GM12878 (cell line): ENCODE measurements around the gene CNRIP1. TPM values are rescaled to one million over a fixed set of nuclear protein-coding genes. Genes with fewer than 3 reads are reported as not detected.

Experiments
- ATAC-seq: fragments of 200-7000 bp; cut with Tn5 transposase; 3 replicates; pipeline ENCODE4 v1.9.1; 2020; ENCODE audit warnings: mild to moderate bottlenecking, moderate library complexity
- BruUV-seq: library from RNA; stranded (reverse); fragments of 400-500 nt; replicated peaks from 2 replicates; lab custom pipeline; 2021; lab: Mats Ljungman, UMichigan
- CTCF ChIA-PET: fragments of 300-600 bp; sonication (Branson Sonifier 250); formaldehyde crosslinking; extraction: SDS; loops from one replicate; lab custom pipeline; 2021; ENCODE audit warnings: inconsistent platforms; lab: Yijun Ruan, JAX
- POLR2A ChIA-PET: fragments of 350-600 bp; formaldehyde crosslinking; extraction: SDS; loops from one replicate; lab custom pipeline; 2021; ENCODE audit warnings: inconsistent platforms; lab: Charles Lee
- RAD21 ChIA-PET: fragments of 300-600 bp; sonication (Branson Sonifier 250); formaldehyde crosslinking; loops from one replicate; lab custom pipeline; 2023; ENCODE audit warnings: antibody characterized with exemption; ENCODE audit not compliant: unreplicated experiment; lab: Charles Lee
- SMC1A ChIA-PET: fragments of 300-600 bp; sonication (Branson Sonifier 250); formaldehyde crosslinking; loops from one replicate; lab custom pipeline; 2023; ENCODE audit not compliant: unreplicated experiment, uncharacterized antibody; lab: Charles Lee
- DNase-seq: peaks from one replicate; pipeline ENCODE4 v3.0.0-alpha.2; 2011; ENCODE audit warnings: low read depth, low spot score
- FAIRE-seq: peaks from 3 replicates; lab custom pipeline; 2011; peaks lifted over from hg19 to GRCh38; lab: Jason Lieb, UNC
- H2AFZ ChIP-seq: 2 replicates; pipeline ENCODE4 v1.6.0; 2011; ENCODE audit warnings: low read depth, low read length, control low read depth; ENCODE audit not compliant: control insufficient read depth
- H3K27ac ChIP-seq: 2 replicates; pipeline ENCODE4 v1.5.1; 2011; ENCODE audit warnings: control low read depth; ENCODE audit not compliant: control insufficient read depth, insufficient read depth
- H3K27me3 ChIP-seq, 2 experiments: replicated peaks in 1 of 2; 2 replicates each; pipeline versions ENCODE4 v1.6.0 to v1.6.1; 2011; ENCODE audit warnings: low read length in 1 of 2; ENCODE audit not compliant: control insufficient read depth in 2 of 2, insufficient read depth in 2 of 2
- H3K36me3 ChIP-seq, 2 experiments: 2 replicates each; pipeline ENCODE4 v1.5.1; 2011; ENCODE audit warnings: low read length in 1 of 2; ENCODE audit not compliant: control insufficient read depth in 2 of 2, insufficient read depth in 2 of 2
- H3K4me1 ChIP-seq: 2 replicates; pipeline ENCODE4 v1.6.1; 2011; ENCODE audit warnings: mild to moderate bottlenecking, low read length, moderate library complexity, mixed read lengths; ENCODE audit not compliant: control insufficient read depth, insufficient read depth
- H3K4me2 ChIP-seq: 2 replicates; pipeline ENCODE4 v1.6.0; 2011; ENCODE audit warnings: control low read depth; ENCODE audit not compliant: control insufficient read depth, insufficient read depth
- H3K4me3 ChIP-seq: fragments of 200-600 bp; sonication (generic); 2 replicates; pipeline ENCODE4 v1.5.1; 2016
- H3K79me2 ChIP-seq: 2 replicates; pipeline ENCODE4 v1.6.0; 2011; ENCODE audit warnings: low read length; ENCODE audit not compliant: control insufficient read depth, insufficient read depth
- H3K9ac ChIP-seq: 2 replicates; pipeline ENCODE4 v1.8.0; 2011; ENCODE audit warnings: low read length, control low read depth, mixed read lengths; ENCODE audit not compliant: control insufficient read depth, insufficient read depth
- H3K9me3 ChIP-seq: replicated peaks from 3 replicates; pipeline ENCODE4 v1.5.1; 2011; ENCODE audit warnings: mild to moderate bottlenecking, low read length; ENCODE audit not compliant: control insufficient read depth, insufficient read depth
- H4K20me1 ChIP-seq: 2 replicates; pipeline ENCODE4 v1.6.0; 2011; ENCODE audit not compliant: control insufficient read depth, insufficient read depth
- ASH2L ChIP-seq: fragments of 300-600, 200-600 bp; sonication (generic); IDR thresholded peaks from 2 replicates; pipeline ENCODE4 v1.6.1; 2017; ENCODE audit warnings: low read depth, mild to moderate bottlenecking, borderline replicate concordance
- BACH1 ChIP-seq: fragments of 450-650 bp; IDR thresholded peaks from 2 replicates; pipeline ENCODE4 v1.6.1; 2017; ENCODE audit warnings: mild to moderate bottlenecking, borderline replicate concordance
- CBX5 ChIP-seq: sonication (generic); IDR thresholded peaks from 2 replicates; pipeline ENCODE4 v1.6.1; 2016; ENCODE audit warnings: low read depth, moderate library complexity, mild to moderate bottlenecking, inconsistent platforms
- E2F4 ChIP-seq: IDR thresholded peaks from 2 replicates; pipeline ENCODE4 v1.6.1; 2012; ENCODE audit warnings: low read depth, low read length, improper control_type of control experiment
- EP300 ChIP-seq, 2 experiments: fragments of 150-350 bp in 1 of 2; IDR thresholded peaks; 2 replicates each; pipeline ENCODE4 v1.6.1; 2011 to 2012; ENCODE audit warnings: low read depth in 2 of 2, low read length in 2 of 2, borderline replicate concordance in 1 of 2, improper control_type of control experiment in 1 of 2, inconsistent platforms in 1 of 2; ENCODE audit not compliant: control insufficient read depth in 1 of 2
- FOS ChIP-seq: IDR thresholded peaks from 3 replicates; pipeline ENCODE4 v1.6.1; 2011; ENCODE audit warnings: borderline replicate concordance; ENCODE audit not compliant: insufficient read length; ENCODE audit errors: extremely low read depth
- IRF4 ChIP-seq: IDR thresholded peaks from 2 replicates; pipeline ENCODE4 v1.6.1; 2011; ENCODE audit warnings: low read depth, low read length
- POLR2A ChIP-seq: IDR thresholded peaks from 2 replicates; pipeline ENCODE4 v1.6.1; 2011; ENCODE audit warnings: low read depth, mild to moderate bottlenecking, low read length
- RAD21 ChIP-seq: IDR thresholded peaks from 2 replicates; pipeline ENCODE4 v1.6.1; 2011; ENCODE audit warnings: mild to moderate bottlenecking, low read depth, low read length, moderate library complexity; ENCODE audit not compliant: insufficient read depth
- RFX5 ChIP-seq: IDR thresholded peaks from 2 replicates; pipeline ENCODE4 v1.6.1; 2011; ENCODE audit warnings: low read depth, low read length, improper control_type of control experiment
- SMAD5 ChIP-seq: IDR thresholded peaks from 2 replicates; pipeline ENCODE4 v1.6.1; 2016; ENCODE audit warnings: antibody characterized with exemption, low read depth
- SMARCA5 ChIP-seq: fragments of 450-650 bp; IDR thresholded peaks from 2 replicates; pipeline ENCODE4 v1.6.1; 2017; ENCODE audit warnings: mild to moderate bottlenecking
- WRNIP1 ChIP-seq: IDR thresholded peaks from 2 replicates; pipeline ENCODE4 v1.6.1; 2011; ENCODE audit warnings: low read depth, low read length, improper control_type of control experiment, borderline replicate concordance
- YY1 ChIP-seq: IDR thresholded peaks from 2 replicates; pipeline ENCODE4 v1.6.1; 2011; ENCODE audit warnings: low read depth, mild to moderate bottlenecking, low read length
- ZNF622 ChIP-seq: fragments of 450-650 bp; IDR thresholded peaks from 2 replicates; pipeline ENCODE4 v1.6.1; 2017; ENCODE audit warnings: mild to moderate bottlenecking, inconsistent platforms
- WGBS: methylation state at CpG from one replicate; pipeline ENCODE4 v1.1.6; 2016; ENCODE audit warnings: low lambda C conversion rate; ENCODE audit not compliant: insufficient replicate concordance, insufficient coverage; ENCODE audit errors: missing lambda C conversion rate; 5-methylcytosine and 5-hydroxymethylcytosine counted together
- in situ Hi-C: fragments of 300-500 bp; cut with MboI; formaldehyde crosslinking; loops from 9 replicates; pipeline ENCODE4 v1.14.3; 2018; ENCODE audit warnings: mixed read lengths
- intact Hi-C: fragments of 100-400 bp; cut with micrococcal nuclease; formaldehyde crosslinking; loops from one replicate; pipeline ENCODE4 v1.14.2; 2022; ENCODE audit not compliant: unreplicated experiment
- polyA plus RNA-seq, 11 experiments: library from polyadenylated mRNA; depleted of rRNA in 4 of 11; unstranded in 6 of 11; stranded (reverse) in 5 of 11; fragments of >200 nt; fragmentation: Nextera tagmentation in 4 of 11; fragmentation: Illumina TruSeq in 1 of 11; extraction: Ambion mirVana in 4 of 11; extraction: Trizol in 1 of 11; gene quantifications; 1 replicate in 1 of 11; 2 replicates in 10 of 11; pipeline versions ENCODE4 v1.2.1 to v1.2.3, GENCODE V29; 2011 to 2016; ENCODE audit warnings: inconsistent platforms in 2 of 11, missing spikeins in 2 of 11, low read depth in 1 of 11
- total RNA-seq, 4 experiments: library from RNA; depleted of rRNA in 3 of 4; stranded (reverse); fragments of >200 nt in 3 of 4; fragmentation: Illumina TruSeq in 1 of 4; extraction: Trizol in 1 of 4; gene quantifications; 2 replicates each; pipeline versions ENCODE4 v1.2.1 to v1.2.3, GENCODE V29; 2013 to 2021
- TF ChIP-seq, protein P1 (sequence below): fragments of 150-350 bp; IDR thresholded peaks from 2 replicates; pipeline ENCODE4 v1.6.1; 2016; ENCODE audit warnings: low read depth, low read length
- TF ChIP-seq, protein P2 (sequence below): fragments of 450-650 bp; formaldehyde crosslinking; IDR thresholded peaks from 2 replicates; pipeline ENCODE4 v1.4.0; 2022; ENCODE audit warnings: mild to moderate bottlenecking, moderate library complexity

The CNRIP1 gene
- total and polyA plus RNA-seq, 10 of the 15 experiments (the other 5 are each of a cell fraction or from before 2014, with no cell fraction given) = not detected

DNA sequence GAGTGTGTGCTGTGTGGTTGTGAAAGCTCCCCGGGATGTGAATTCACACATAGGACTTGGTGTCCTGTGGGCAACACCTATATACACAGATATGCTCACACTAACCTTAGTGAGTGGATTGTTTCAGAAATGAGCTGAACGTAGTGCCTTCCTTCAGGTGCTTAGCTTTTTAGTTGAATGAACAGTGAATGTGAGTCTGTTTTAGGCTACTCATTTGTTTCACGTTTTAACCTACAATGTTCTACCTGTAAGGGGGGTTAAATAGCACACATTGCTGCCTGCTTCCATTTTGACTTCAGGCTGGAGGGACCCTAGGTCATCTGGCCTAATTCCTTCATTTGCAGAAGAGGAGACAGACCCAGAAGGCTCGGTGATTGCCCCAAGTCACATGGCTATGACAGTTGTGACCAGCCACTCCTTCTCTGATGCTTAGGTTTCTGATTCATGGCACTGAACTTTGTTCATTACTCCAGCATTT is 46.4 kb upstream of the CNRIP1 start:
- ChIA-PET SMC1A (interaction anchor here (1.0 to 10.7 kb wide), 16 partner anchors 7 to 75 kb away, joined by 3 to 166 read pairs (median 7); no protein-coding TSS in a partner anchor), POLR2A (interaction anchor here (0.5 to 5.8 kb wide), 12 partner anchors 11 to 111 kb away, joined by 3 to 53 read pairs (median 6); no protein-coding TSS in a partner anchor), CTCF (interaction anchor here (0.8 to 5.2 kb wide), 17 partner anchors 8 to 116 kb away, joined by 3 to 39 read pairs (median 5); no protein-coding TSS in a partner anchor), RAD21 (interaction anchor here (0.9 to 7.5 kb wide), 13 partner anchors 8 to 114 kb away, joined by 3 to 83 read pairs (median 7); partner anchors contain the start of gene PPP3R1)
- no TSS peak for BruUV-seq
- Histone ChIP-seq H3K36me3 (no peaks in the 10 kb centered on the region; a peak in 1 of 4 replicates), H3K4me1 (peaks cover 24% of the 10 kb centered on the region), H2AFZ (peak overlapping the region; percentile 45), H4K20me1 (no peaks in the 10 kb centered on the region), H3K79me2 (peaks cover 87% of the 10 kb centered on the region), H3K4me3 (peak overlapping the region; percentile 84), H3K27ac (peak overlapping the region; percentile 94), H3K27me3 (no peaks in the 10 kb centered on the region), H3K9me3 (no peaks in the 10 kb centered on the region; the same call in 2 of the 3 replicates), H3K9ac (peak overlapping the region; percentile 96), H3K4me2 (peak overlapping the region; percentile 94)
- ATAC-seq = peak; percentile 62
- WGBS = 0% methylated on average over 4 of the region's 4 CpGs
- in situ Hi-C loops (no loop called here), intact Hi-C loops (loop anchor here (1.0 to 5.0 kb wide), 2 partner anchors 75 to 114 kb away; partner anchors contain the start of gene PPP3R1)
- FAIRE-seq = no peak
- no peak for DNase-seq
- TF ChIP-seq ASH2L (no peak), FOS (no peak), SMAD5 (peak; percentile 86; the same call in 1 of the 2 replicates), RFX5 (no peak), ZNF622 (no peak), E2F4 (no peak), EP300 (IDR thresholded peaks at IDR 0.05; ENCODE audit: borderline replicate concordance in 1 of 2, control insufficient read depth in 1 of 2, low read depth in 2 of 2, low read length in 2 of 2) (no peak), POLR2A (peak; percentile 75), SMARCA5 (no peak), BACH1 (peak; percentile 35; the same call in 1 of the 2 replicates), CBX5 (no peak), IRF4 (no peak), WRNIP1 (0 out of 2 replicates have a peak, but pooled peaks have one; percentile 39), YY1 (peak; percentile 78), RAD21 (no peak)
- TF ChIP-seq, protein P1, sequence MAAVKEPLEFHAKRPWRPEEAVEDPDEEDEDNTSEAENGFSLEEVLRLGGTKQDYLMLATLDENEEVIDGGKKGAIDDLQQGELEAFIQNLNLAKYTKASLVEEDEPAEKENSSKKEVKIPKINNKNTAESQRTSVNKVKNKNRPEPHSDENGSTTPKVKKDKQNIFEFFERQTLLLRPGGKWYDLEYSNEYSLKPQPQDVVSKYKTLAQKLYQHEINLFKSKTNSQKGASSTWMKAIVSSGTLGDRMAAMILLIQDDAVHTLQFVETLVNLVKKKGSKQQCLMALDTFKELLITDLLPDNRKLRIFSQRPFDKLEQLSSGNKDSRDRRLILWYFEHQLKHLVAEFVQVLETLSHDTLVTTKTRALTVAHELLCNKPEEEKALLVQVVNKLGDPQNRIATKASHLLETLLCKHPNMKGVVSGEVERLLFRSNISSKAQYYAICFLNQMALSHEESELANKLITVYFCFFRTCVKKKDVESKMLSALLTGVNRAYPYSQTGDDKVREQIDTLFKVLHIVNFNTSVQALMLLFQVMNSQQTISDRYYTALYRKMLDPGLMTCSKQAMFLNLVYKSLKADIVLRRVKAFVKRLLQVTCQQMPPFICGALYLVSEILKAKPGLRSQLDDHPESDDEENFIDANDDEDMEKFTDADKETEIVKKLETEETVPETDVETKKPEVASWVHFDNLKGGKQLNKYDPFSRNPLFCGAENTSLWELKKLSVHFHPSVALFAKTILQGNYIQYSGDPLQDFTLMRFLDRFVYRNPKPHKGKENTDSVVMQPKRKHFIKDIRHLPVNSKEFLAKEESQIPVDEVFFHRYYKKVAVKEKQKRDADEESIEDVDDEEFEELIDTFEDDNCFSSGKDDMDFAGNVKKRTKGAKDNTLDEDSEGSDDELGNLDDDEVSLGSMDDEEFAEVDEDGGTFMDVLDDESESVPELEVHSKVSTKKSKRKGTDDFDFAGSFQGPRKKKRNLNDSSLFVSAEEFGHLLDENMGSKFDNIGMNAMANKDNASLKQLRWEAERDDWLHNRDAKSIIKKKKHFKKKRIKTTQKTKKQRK = no peak
- TF ChIP-seq, protein P2, sequence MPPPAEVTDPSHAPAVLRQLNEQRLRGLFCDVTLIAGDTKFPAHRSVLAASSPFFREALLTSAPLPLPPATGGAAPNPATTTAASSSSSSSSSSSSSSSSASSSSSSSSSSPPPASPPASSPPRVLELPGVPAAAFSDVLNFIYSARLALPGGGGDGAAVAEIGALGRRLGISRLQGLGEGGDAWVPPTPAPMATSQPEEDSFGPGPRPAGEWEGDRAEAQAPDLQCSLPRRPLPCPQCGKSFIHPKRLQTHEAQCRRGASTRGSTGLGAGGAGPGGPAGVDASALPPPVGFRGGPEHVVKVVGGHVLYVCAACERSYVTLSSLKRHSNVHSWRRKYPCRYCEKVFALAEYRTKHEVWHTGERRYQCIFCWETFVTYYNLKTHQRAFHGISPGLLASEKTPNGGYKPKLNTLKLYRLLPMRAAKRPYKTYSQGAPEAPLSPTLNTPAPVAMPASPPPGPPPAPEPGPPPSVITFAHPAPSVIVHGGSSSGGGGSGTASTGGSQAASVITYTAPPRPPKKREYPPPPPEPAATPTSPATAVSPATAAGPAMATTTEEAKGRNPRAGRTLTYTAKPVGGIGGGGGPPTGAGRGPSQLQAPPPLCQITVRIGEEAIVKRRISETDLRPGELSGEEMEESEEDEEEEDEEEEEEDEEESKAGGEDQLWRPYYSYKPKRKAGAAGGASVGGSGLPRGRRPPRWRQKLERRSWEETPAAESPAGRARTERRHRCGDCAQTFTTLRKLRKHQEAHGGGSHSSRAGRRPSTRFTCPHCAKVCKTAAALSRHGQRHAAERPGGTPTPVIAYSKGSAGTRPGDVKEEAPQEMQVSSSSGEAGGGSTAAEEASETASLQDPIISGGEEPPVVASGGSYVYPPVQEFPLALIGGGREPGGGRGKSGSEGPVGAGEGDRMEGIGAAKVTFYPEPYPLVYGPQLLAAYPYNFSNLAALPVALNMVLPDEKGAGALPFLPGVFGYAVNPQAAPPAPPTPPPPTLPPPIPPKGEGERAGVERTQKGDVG (CRISPR knock-in tag) = peak; percentile 68; the same call in 1 of the 2 replicates
